SW480 (cell line): ENCODE data around the gene SLC6A18.

Experiments
- DNase-seq: peaks from one replicate; pipeline ENCODE4 v3.0.0-alpha.2; 2016; ENCODE audit warnings: low spot score

The SLC6A18 gene

DNA sequence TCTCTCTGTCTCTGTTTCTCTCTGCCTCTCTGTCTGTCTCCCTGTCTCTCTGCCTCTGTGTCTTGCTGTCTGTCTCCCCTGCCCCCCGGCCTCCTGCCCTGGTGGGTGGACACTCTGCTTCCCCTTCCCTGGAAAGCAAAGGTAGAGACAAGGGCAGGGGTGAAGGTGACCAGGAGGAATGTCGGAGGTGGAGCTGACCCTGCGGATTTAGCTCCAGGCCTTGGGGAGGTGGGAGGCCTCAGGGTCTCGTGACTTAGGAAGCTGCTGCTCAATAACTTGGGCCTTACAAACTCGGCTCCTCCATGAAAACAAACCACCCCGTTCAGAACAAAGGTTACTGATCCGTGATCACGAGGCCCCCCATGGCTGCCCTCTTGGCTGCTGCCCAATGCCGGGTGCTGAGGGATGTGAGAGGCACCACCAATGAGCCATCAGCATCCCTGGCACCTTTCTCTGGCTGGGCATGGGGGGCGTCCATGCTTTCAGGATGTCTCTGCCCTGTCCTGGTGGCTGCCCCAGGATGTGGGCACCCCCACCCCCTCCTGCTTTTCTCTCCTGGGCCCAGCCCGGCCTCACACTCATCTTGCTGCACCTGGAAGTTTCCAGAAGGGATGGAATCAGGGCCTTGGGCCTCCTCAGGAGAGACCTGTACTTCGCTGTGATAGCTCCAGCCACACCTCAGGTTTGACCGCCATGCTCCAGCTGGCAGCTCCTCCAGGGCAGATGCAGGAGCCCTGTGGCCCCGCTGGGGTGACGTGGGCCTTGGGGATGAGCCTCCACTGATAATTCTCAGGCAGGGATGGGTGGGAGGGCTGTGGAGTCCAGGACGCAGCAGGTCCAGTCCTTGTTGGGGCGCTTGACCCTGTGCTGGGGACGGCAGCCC, 38.6 kb upstream of the SLC6A18 start:
- no peak for DNase-seq

DNA sequence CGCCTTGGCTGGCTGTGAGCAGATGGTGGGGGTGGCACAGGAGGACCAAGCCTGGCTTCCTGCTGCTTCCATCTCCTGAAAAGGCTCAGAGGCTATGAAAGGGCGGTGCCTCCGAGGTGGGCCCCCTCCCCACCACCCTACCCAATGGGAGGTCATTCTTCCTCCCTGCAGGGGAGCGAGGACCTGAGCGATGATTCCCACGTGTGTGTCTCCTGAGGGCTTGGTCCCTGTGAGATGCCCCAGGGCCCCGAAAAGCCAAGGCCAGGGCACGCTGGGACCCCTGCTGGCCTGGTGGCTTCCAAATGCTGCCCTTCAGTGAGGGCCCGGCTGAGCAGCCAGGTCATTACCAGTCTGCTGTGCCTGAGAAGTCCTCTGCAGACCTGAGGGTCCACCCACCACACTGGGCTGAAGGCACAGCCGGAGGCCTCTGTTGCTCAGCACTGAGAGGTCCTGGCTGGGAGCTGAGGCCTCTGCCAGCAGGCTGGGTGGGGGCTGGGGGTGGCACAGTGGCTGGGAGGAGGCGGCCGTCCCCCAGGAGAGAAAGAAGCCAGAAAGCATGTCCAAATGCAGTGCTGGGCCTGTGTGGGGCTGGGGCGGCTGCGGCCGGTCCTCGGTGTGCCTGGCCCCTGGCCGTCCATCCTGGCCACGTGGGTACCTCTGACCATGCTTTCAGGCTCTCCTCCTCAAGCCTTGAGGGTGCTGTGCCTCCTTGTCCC, 37.8 kb upstream of the SLC6A18 start:
- no peak for DNase-seq

DNA sequence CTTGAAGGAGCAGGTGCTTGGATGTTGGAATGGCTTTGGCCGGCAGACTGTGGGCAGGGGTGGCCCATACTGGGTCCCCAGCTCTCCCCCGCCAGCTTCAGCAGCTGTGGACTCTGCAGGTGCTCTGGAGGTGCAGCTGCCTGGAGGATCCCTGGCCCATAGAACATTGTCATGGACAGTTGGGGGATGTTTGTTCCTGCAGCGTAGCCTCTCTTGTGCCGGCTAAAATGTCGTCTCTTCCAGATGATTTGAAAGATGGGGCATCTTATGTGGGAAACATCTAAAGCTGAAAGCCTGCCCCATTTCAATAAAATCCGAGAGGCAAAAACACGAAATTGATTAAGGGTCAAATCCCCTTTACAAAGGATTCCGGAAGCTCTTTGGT, 37.2 kb upstream of the SLC6A18 start:
- DNase-seq = no peak

DNA sequence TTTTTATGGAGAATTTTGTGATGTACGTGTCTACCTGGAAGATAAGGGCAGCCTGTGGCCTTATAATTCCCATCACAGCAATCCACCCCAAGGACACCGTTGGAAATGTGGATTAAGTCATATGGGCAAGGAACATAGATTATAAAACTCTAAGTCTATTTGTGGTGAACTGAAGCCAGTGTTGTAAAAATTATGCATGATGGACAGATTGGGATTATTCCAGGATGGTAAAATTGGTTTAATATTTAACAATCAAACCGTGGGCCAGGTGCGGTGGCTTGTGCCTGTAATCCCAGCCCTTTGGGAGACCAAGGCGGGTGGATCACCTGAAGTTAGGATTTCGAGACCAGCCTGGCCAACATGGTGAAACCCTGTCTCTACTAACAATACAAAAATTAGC, 36.7 kb upstream of the SLC6A18 start:
- DNase-seq = no peak

DNA sequence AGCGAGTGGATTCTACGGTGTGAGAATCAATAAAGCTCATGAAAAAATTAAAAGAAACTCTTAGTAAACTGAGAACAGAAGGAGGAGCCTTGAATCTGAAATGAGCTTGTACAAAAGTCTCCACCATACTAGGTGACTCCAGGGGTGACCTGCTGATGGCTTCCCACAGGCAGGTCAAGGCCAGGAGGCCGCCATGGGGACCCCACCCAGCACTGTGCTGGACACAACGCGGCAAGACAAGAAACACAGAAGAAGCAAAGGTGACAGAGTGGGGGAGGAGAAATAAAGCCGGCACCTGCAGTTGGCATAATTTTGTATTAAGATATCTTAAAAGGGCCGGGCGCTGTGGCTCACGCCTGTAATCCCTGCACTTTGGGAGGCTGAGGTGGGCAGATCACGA, 35.9 kb upstream of the SLC6A18 start:
- DNase-seq = no peak

DNA sequence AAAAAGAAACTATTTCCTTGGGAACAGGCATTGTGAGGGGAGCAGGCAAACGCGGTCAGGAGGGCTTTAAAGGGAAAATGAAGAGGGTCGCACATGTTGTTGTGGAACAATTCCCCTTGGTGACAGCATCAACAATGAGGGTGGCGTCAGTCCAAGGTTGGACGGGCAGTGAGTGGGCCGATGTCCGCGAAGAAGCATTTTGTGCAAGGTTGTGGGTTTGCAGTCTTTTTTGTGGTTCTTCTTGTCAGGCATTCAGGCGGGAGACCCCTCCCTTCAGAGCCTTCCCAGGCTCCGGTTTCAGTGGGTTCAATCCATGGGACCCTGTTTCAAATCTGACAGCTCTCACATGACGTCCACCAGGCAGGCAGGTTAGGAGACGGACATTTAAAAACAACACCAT, 34.9 kb upstream of the SLC6A18 start:
- no peak for DNase-seq

DNA sequence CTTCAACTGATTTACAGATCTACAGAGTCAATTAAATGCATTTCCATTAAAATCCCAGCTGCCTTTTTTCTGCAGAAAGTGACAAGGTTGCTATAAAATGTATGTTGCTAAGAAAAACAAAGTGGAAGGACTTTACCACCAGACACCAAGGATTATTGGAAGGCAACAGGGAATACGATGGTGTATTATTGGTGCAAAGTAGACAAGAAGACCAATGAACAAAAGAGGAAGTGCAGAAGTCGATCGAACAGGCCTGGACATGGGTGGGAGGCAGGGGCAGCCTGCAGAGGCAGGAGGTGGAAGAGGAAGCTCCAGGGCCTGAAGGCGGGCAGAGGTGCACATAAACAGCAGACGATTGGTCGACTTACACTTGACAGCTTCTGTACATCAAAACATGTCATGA, 34.3 kb upstream of the SLC6A18 start:
- no peak for DNase-seq

DNA sequence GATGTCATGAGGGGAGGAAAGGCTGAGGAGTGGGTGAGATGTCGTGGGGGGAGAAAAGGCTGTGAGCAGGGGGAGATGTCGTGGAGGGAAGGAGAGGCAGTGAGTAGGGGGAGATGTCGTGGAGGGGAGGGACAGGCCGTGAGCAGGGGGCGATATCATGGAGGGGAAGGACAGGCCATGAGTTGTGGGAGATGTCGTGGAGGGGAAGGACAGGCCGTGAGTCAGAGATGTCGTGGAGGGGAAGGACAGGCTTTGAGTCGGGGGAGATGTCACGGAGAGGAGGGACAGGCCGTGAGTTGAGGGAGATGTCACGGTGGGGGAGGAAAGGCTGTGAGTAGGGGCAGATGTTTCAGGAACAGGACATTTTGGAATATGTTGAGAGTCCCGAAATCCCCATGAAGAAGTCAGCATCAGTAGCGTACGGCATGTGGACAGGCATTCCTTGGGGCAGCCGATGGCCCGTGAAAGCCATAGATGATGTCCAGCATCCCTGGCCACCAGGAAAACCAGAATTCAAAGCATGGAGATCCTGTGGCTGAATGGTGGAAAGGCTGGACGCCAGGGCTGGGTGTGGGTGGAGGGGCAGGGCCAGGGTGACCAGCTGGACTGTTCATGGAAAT, 32.1 kb upstream of the SLC6A18 start:
- no peak for DNase-seq

DNA sequence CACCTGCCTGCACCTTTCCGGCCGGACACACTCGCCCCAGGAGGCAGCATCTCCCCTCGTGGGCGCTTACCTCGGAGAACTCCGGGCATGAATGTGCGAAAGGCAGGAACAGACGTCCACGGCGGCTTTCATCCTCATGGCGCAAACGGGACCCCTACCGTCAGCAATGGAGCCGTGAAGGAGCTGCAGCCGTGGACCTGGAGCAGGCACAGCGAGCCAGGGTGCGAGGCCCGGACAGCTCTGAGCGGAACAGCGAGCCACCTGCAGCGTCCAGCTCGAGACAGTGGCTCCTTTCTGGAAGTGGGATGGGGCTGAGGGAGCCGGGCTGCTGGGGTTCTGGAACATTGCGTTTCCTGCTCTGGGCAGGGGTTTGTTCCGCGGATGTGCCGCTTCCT, 31.6 kb upstream of the SLC6A18 start:
- no peak for DNase-seq

DNA sequence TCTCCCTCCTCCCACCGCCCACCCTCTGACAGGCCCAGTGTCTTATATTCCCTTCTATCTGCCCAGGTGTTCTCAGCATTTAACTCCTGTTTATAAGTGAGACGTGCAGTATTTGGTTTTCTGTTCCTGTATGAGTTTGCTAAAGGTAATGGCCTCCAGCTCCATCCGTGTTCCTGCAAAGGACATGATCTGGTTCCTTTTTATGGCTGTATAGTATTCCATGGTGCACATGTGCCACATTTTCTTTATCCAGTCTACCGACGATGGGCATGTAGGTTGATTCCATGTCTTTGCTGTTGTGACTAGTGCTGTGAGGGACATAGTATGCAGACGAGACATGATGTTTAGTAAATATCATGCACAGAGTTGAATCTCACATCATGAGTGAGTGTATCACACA, 30.8 kb upstream of the SLC6A18 start:
- no peak for DNase-seq

DNA sequence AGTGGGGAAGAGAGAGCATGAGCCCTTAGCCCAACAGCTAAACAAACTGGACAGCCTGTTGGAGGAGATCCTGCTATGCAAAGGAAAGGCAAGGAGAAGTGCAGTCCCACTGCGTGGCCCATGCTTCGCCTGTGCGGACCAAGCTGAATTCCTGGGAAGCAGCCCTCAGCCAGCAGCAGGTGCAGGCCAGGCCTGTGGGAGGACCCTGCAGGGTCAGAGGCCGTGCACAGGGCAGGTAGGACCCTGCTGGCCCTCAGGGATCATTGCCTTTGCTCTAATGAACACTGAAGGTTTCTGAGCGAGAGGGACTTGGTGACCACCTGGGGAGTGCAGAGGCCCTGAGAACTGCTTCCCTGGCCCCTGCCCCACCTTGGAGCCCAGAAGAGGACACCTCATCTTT, 29.7 kb upstream of the SLC6A18 start:
- DNase-seq = no peak

DNA sequence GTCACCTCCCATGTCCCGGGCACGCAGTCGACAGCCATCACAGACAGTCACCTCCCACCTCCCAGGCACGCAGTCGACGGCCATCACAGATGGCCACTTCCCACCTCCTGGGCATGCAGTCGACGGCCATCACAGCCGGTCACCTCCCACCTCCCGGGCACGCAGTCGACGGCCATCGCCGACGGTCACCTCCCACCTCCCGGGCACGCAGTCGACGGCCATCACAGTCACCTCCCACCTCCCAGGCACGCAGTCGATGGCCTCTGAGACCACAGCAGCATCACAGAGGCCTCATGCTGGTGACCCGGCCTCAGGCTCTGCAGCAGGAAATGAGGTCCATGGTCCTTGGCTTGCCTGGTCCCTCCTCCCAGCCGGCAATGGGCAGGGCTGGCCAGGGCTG, 29.3 kb upstream of the SLC6A18 start:
- DNase-seq = no peak

DNA sequence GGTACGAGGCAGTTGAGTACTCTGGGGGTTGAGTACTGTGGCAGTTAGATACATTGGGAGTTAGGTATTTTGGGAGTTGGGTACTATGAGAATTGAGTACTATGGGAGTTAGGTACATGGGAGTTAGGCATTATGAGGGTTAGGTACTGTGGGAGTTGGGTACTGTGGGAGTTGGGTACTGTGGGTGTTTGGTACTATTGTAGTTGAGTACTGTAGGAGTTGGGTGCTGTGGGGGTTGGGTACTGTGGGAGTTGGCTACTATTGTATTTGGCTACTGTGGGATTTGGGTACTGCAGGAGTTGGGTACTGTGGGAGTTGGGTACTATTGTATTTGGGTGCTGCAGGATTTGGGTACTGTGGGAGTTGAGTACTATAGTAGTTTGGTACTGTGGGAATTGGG, 28.6 kb upstream of the SLC6A18 start:
- DNase-seq = no peak

DNA sequence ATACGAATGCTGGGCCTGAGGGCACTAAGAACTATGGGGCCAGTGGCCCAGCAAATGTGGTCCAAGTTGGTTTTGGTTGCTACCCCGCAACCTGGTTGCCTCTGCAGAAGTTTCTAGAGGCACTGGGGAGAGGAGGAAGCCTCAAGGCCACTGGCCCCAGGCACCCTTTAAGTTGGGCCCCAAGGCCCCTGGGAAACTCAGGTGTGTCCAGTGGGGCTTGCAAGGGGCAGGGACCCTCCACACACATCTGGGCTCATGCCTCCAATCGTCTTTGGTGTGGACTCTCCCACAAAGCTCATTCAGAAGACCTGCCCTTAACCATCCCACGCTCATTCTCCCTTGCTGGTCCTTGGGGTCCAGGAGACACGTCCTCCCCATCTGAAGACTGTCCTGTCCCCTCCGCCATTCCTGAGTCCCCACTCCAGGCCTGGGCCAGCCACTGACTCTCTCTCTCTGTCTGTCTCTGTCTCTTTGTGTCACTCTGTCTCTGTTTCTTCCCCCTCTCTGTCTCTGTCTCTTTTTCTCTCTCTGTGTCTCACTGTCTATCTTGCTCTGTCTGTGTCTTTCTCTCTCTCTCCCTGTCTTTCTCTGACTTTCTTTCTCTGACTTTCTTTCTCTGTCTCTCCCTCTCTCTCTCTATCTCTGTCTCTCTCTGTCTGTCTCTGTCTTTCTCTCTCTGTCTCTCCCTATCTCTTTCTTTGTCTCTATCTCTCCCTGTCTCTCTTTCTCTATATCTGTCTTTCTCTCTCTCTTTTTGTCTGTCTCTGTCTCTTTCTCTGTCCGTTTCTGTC, 27.1 kb upstream of the SLC6A18 start:
- DNase-seq = no peak

DNA sequence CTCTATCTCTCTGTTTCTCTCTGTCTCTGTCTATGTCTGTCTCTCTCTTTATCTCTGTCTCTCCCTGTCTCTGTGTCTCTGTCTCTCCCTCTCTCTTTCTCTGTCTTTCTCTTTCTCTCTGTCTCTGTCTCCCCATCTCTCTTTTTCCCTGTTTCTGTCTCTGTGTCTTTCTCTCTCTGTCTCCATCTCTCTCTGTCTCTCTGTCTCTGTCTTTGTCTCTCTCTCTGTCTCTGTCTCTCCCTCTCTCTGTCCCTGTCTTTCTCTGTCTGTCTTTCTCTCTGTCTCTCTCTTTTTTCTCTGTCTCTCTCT, 25.9 kb upstream of the SLC6A18 start:
- DNase-seq = no peak

DNA sequence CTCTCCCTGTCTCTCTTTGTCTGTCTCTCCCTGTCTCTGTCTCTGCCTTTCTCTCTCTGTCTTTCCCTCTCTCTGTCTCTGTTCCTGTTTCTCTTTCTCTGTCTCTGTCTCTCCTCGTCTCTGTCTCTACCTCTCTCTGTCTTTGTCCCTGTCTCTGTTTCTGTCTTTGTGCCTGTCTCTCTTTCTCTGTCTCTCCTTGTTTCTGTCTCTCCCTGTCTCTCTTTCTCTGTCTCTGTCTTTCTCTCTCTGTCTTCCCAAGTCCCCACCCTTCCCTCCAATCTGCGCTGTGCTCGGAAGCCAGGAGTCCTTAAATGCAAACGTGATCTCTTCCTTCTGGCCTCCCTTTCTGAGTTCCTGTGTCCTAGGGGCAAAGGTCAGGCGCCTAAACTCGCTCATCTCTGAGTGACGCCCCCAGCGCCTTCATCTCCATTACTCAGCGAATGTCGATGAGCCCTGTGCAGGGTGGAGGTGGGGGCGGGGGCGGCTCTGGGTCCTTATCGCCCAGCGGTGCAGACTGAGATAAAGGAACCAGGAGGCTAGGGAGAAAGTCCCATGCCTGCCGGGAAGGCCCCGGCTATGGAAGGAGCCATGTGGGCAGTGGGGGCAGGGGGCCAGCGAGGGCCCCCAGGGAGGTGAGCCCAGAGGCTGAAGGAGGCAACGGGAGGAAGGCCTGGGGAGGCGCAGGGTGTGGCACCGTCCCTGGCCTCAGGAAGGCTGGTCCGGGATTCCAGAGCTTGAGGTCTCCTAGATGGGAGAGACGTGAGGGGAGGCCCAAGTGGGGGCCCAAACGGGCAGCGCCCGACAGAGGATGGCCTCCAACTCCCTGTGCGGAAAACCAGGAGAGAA, 25.3 kb upstream of the SLC6A18 start:
- DNase-seq = peak; percentile 23

DNA sequence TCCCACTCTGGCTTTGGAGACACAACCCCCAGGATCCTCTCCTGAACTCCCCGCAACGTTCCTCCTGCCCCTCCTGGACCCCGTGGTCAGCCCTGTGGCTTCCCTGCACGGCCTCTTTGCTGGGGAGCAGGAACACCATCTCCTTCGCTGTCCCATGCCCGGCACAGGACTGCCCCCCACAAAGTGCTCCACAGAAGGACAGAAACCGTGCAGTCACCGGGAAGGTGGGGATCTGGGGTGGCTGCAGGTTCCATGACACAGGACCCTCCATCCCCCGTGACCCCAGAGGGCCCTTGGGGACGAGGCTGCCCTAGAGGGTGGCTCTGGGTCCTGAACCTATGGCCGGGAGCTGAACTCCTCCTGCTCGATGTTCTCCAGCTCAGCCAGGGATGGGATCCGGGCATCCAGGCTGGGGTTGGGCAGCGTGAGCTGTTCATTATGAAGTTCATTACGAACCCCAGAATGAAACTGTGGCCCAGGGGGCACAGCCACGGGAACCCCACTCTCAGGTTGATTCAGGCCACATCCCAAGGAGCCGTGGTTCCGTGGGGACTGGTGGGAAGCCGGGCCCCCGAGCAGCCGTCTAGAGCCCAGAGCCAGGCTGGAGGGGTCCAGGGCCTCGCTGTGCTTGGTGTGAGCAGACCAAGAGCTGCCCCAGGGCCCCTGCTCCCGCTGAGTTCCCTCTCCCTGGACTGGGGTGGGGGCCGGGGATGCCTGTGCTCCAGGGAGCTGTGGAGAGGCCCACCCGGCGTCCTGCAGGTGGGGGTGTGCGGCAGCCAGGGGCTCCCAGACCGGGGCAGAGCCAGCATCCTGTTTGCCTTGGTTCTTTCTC, 24.5 kb upstream of the SLC6A18 start:
- DNase-seq = no peak

DNA sequence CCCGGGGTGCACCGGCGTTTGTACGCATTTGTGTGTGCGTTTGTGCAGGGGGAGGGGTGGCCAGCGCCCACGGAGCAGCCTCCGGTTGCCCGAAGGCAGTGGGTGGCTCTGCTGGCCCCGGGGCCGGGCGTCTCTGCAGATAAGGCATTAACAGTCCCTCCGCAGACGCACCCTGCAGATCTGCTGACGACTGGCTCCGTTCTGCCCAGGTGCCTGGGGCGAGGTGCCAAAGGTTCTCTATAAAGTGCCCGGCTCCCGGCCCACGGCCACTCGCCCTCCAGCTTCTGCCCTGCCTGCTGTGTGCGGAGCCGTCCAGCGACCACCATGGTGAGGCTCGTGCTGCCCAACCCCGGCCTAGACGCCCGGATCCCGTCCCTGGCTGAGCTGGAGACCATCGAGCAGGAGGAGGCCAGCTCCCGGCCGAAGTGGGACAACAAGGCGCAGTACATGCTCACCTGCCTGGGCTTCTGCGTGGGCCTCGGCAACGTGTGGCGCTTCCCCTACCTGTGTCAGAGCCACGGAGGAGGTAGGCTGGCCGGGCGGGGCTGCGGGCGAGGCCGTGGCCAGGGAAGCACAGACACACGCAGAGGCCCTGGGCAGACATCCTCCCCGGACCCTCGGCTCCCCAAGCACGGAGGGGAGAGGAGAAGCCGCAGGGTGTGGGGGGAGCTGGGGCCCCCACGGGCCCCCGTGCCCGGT, 23.7 kb upstream of the SLC6A18 start, which contains the start of gene SLC6A19:
SLC6A19 (plus strand) TSS at position 269 of the 699 bp plus-strand sequence; CDS start at position 325, 56 bp downstream.
- no peak for DNase-seq

DNA sequence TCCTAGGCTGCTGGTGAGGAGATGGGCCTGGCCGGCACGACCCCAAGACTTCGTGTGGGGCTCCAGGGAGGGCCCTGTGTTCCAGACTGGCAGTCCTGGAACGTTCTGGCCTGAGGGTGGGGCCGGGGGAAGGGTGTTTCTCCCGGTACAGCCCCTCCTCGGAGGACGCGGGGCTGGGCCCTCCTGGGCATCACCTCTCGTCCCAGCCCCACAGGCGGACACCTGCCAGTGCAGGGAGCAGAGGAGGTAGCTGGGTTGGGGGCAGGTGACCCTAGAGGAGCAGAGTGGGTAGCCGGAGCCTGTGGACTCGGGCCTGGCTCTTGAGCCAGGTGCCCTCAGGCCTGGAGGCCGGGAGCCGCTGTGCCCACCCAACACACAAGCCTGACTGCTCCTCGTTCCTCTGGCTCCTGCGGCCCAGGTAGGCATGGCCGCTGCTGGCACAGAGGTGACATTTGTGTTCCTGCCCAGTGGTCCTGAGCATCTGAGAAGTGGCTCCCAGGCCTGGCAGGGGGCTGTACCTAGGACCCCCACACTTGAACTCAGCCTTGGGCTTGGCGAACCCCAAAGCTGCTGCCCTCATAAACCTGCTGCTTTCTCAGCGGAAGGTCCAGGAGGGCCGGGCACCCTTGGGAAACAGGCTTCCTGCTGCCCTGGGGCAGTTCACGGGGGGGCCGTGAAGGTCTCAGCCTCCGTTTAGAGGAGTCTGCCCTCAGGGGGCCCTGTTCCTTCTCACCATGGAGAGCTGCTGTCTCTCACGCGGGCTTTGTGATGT, 23.0 kb upstream of the SLC6A18 start:
- DNase-seq = no peak
